Measurements from ENCODE around the gene SYT12. TPM values are rescaled to one million over a fixed set of nuclear protein-coding genes. Genes with fewer than 3 reads are reported as not detected.

SYT12 gene
- total and polyA plus RNA-seq, 2 experiments from 2014 or later = 0.75 to 2.8 TPM

GRCh38 chr11:67023957-67024353, 1.0 kb downstream of the SYT12 start:
- Histone ChIP-seq H3K9me3 (ENCODE audit: low read depth) (no peaks in the 10 kb centered on the region), H3K9ac (no peak overlapping the region), H3K9me2 (ENCODE audit: insufficient read depth) (no peaks in the 10 kb centered on the region), H3K36me3 (ENCODE audit: low read depth) (no peaks in the 10 kb centered on the region), H3K79me2 (ENCODE audit: insufficient read depth) (no peaks in the 10 kb centered on the region), H3K4me1 (ENCODE audit: insufficient read depth) (peaks cover 9% of the 10 kb centered on the region), H4K20me1 (ENCODE audit: insufficient read depth) (no peaks in the 10 kb centered on the region), H3K4me2 (ENCODE audit: unreplicated experiment) (peak overlapping the region; percentile 68), H3K27ac (no peak overlapping the region), H3K4me3 (peak overlapping the region; percentile 62), H3F3A (ENCODE audit: insufficient read depth) (peaks cover 7% of the 10 kb centered on the region; the same call in 1 of the 2 replicates), H3K27me3 (replicated peaks; ENCODE audit: insufficient read depth) (no peaks in the 10 kb centered on the region), H2AFZ (no peak overlapping the region)
- in situ Hi-C loops (cut with MboI) = no loop called here
- TF ChIP-seq EZH2phosphoT487 (IDR thresholded peaks at IDR 0.05; ENCODE audit: insufficient read depth, low read depth) = no peak
- no peak for TF ChIP-seq EZH2 (IDR thresholded peaks at IDR 0.05; ENCODE audit: insufficient read depth, poor library complexity, severe bottlenecking)
- DNase-seq = no peak
- 51% methylated on average over 6 of the region's 6 CpGs for WGBS, 2 experiments (ENCODE audit: low coverage in 1 of 2, low lambda C conversion rate in 2 of 2, missing lambda C conversion rate in 2 of 2)

DNA sequence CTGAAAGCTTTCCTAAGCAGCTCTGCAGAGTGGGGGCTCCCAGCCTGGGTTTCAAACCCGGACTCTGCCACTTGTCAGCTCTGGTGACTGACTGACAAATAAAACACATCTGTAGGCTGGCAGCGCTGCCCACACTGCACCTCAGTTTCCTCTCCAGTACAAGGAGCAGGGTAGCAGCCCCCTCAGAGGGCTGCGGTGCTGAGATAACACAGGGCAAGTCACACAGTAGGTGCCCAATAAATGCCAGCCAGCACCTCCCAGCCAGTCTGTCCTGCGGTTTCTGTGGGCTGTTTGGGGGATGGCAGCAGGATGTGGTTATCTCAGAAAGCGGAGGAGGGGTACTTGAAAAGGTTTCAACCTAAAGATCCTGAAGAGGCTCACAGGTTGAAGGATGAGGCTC, 1.5 kb downstream of the SYT12 start:
- TF ChIP-seq EZH2 (IDR thresholded peaks at IDR 0.05; ENCODE audit: insufficient read depth, poor library complexity, severe bottlenecking) (no peak), EZH2phosphoT487 (IDR thresholded peaks at IDR 0.05; ENCODE audit: insufficient read depth, low read depth) (no peak)
- WGBS, 2 experiments (ENCODE audit: low coverage in 1 of 2, low lambda C conversion rate in 2 of 2, missing lambda C conversion rate in 2 of 2) = 92 to 93% methylated on average over 5 of the region's 5 CpGs
- no peaks in the 10 kb centered on the region for H3K9me3 ChIP-seq (ENCODE audit: low read depth)
- H3K27ac ChIP-seq = no peak overlapping the region
- H3K4me3 ChIP-seq = no peak overlapping the region
- in situ Hi-C loops (cut with MboI) = no loop called here
- no peak overlapping the region for H3K4me2 ChIP-seq (ENCODE audit: unreplicated experiment)
- H3K79me2 ChIP-seq (ENCODE audit: insufficient read depth) = no peaks in the 10 kb centered on the region
- H3K27me3 ChIP-seq (replicated peaks; ENCODE audit: insufficient read depth) = no peaks in the 10 kb centered on the region
- no peak overlapping the region for H2AFZ ChIP-seq
- H3K36me3 ChIP-seq (ENCODE audit: low read depth) = no peaks in the 10 kb centered on the region
- no peak overlapping the region for H3K9ac ChIP-seq
- peaks cover 9% of the 10 kb centered on the region for H3K4me1 ChIP-seq (ENCODE audit: insufficient read depth)
- H3F3A ChIP-seq (ENCODE audit: insufficient read depth) = peaks cover 7% of the 10 kb centered on the region; the same call in 1 of the 2 replicates
- no peak for DNase-seq
- no peaks in the 10 kb centered on the region for H4K20me1 ChIP-seq (ENCODE audit: insufficient read depth)
- no peaks in the 10 kb centered on the region for H3K9me2 ChIP-seq (ENCODE audit: insufficient read depth)

- H3K27ac ChIP-seq = no peak overlapping the region
- no peaks in the 10 kb centered on the region for H3K27me3 ChIP-seq (replicated peaks; ENCODE audit: insufficient read depth)
- H3K4me2 ChIP-seq (ENCODE audit: unreplicated experiment) = no peak overlapping the region
- H3K79me2 ChIP-seq (ENCODE audit: insufficient read depth) = no peaks in the 10 kb centered on the region
- no peaks in the 10 kb centered on the region for H3K9me2 ChIP-seq (ENCODE audit: insufficient read depth)
- H3K9ac ChIP-seq = no peak overlapping the region
- H3K36me3 ChIP-seq (ENCODE audit: low read depth) = no peaks in the 10 kb centered on the region
- H2AFZ ChIP-seq = no peak overlapping the region
- H3F3A ChIP-seq (ENCODE audit: insufficient read depth) = peaks cover 7% of the 10 kb centered on the region; the same call in 1 of the 2 replicates
- TF ChIP-seq EZH2 (IDR thresholded peaks at IDR 0.05; ENCODE audit: insufficient read depth, poor library complexity, severe bottlenecking) (no peak), EZH2phosphoT487 (IDR thresholded peaks at IDR 0.05; ENCODE audit: insufficient read depth, low read depth) (no peak)
- H3K4me1 ChIP-seq (ENCODE audit: insufficient read depth) = peaks cover 9% of the 10 kb centered on the region
- no peaks in the 10 kb centered on the region for H3K9me3 ChIP-seq (ENCODE audit: low read depth)
- in situ Hi-C loops (cut with MboI) = no loop called here
- peak; percentile 25 for DNase-seq
- no peak overlapping the region for H3K4me3 ChIP-seq
- no peaks in the 10 kb centered on the region for H4K20me1 ChIP-seq (ENCODE audit: insufficient read depth)
- WGBS, 2 experiments (ENCODE audit: low coverage in 1 of 2, low lambda C conversion rate in 2 of 2, missing lambda C conversion rate in 2 of 2) = 69 to 73% methylated on average over 1 of the region's 1 CpG
Observed at GRCh38 chr11:67024966-67025365, 2.0 kb downstream of the SYT12 start.

- Histone ChIP-seq H3K9me3 (ENCODE audit: low read depth) (no peaks in the 10 kb centered on the region), H3K79me2 (ENCODE audit: insufficient read depth) (no peaks in the 10 kb centered on the region), H3K27ac (no peak overlapping the region), H3K4me2 (ENCODE audit: unreplicated experiment) (no peak overlapping the region), H3K36me3 (ENCODE audit: low read depth) (no peaks in the 10 kb centered on the region), H3K4me1 (ENCODE audit: insufficient read depth) (peaks cover 9% of the 10 kb centered on the region), H3F3A (ENCODE audit: insufficient read depth) (peaks cover 7% of the 10 kb centered on the region; the same call in 1 of the 2 replicates), H3K4me3 (no peak overlapping the region), H3K9me2 (ENCODE audit: insufficient read depth) (no peaks in the 10 kb centered on the region), H2AFZ (no peak overlapping the region), H3K27me3 (replicated peaks; ENCODE audit: insufficient read depth) (no peaks in the 10 kb centered on the region), H4K20me1 (ENCODE audit: insufficient read depth) (no peaks in the 10 kb centered on the region), H3K9ac (no peak overlapping the region)
- no peak for DNase-seq
- no peak for TF ChIP-seq EZH2phosphoT487 (IDR thresholded peaks at IDR 0.05; ENCODE audit: insufficient read depth, low read depth)
- TF ChIP-seq EZH2 (IDR thresholded peaks at IDR 0.05; ENCODE audit: insufficient read depth, poor library complexity, severe bottlenecking) = no peak
- in situ Hi-C loops (cut with MboI) = no loop called here
- 93 to 97% methylated on average over 8 of the region's 8 CpGs for WGBS, 2 experiments (ENCODE audit: low coverage in 1 of 2, low lambda C conversion rate in 2 of 2, missing lambda C conversion rate in 2 of 2)
Observed at GRCh38 chr11:67025750-67026149, 2.8 kb downstream of the SYT12 start.

GRCh38 chr11:67026941-67027340, 4.0 kb downstream of the SYT12 start:
- Histone ChIP-seq H3K9me3 (ENCODE audit: low read depth) (no peaks in the 10 kb centered on the region), H3K27ac (no peak overlapping the region), H3K9ac (no peak overlapping the region), H3K27me3 (replicated peaks; ENCODE audit: insufficient read depth) (no peaks in the 10 kb centered on the region), H3F3A (ENCODE audit: insufficient read depth) (no peaks in the 10 kb centered on the region), H3K4me3 (no peak overlapping the region), H3K79me2 (ENCODE audit: insufficient read depth) (no peaks in the 10 kb centered on the region), H2AFZ (no peak overlapping the region), H3K4me2 (ENCODE audit: unreplicated experiment) (no peak overlapping the region), H4K20me1 (ENCODE audit: insufficient read depth) (no peaks in the 10 kb centered on the region), H3K36me3 (ENCODE audit: low read depth) (no peaks in the 10 kb centered on the region), H3K9me2 (ENCODE audit: insufficient read depth) (no peaks in the 10 kb centered on the region), H3K4me1 (ENCODE audit: insufficient read depth) (peaks cover 8% of the 10 kb centered on the region)
- 89 to 94% methylated on average over 5 of the region's 5 CpGs for WGBS, 2 experiments (ENCODE audit: low coverage in 1 of 2, low lambda C conversion rate in 2 of 2, missing lambda C conversion rate in 2 of 2)
- in situ Hi-C loops (cut with MboI) = no loop called here
- no peak for DNase-seq
- TF ChIP-seq EZH2 (IDR thresholded peaks at IDR 0.05; ENCODE audit: insufficient read depth, poor library complexity, severe bottlenecking) (no peak), EZH2phosphoT487 (IDR thresholded peaks at IDR 0.05; ENCODE audit: insufficient read depth, low read depth) (no peak)

Measured in GM23248 (cell line).